ENCODE data around the gene DDX39A.
A peak's percentile ranks its signal among the peaks of the same experiment; 100 is the strongest.

DDX39A gene

GRCh38 chr19:14437578-14438140, 18.5 kb upstream of the DDX39A start:
- no peak for TF ChIP-seq CTCF (IDR thresholded peaks at IDR 0.05)
- Histone ChIP-seq H3K9me3 (no peaks in the 10 kb centered on the region), H3K4me1 (ENCODE audit: control insufficient read depth in 1 of 2, insufficient read depth in 1 of 2, low read depth in 1 of 2, low read length in 1 of 2) (peaks cover 72 to 83% of the 10 kb centered on the region in 2 experiments), H3K27me3 (no peaks in the 10 kb centered on the region), H3K36me3 (peaks cover 14% of the 10 kb centered on the region), H3K27ac (peak overlapping the region; percentile 87), H3K4me3 (ENCODE audit: low read depth in 1 of 2, low read length in 1 of 2) (no peak overlapping the region)

- H3K27ac ChIP-seq: peak overlapping the region; percentile 58
- peaks cover 72 to 78% of the 10 kb centered on the region in 2 experiments for H3K4me1 ChIP-seq (ENCODE audit: control insufficient read depth in 1 of 2, insufficient read depth in 1 of 2, low read depth in 1 of 2, low read length in 1 of 2)
- no peak for TF ChIP-seq CTCF (IDR thresholded peaks at IDR 0.05)
Measured at GRCh38 chr19:14435320-14436050, 16.3 kb upstream of the DDX39A start.

GRCh38 chr19:14434543-14435319, 15.6 kb upstream of the DDX39A start:
- Histone ChIP-seq H3K9me3 (no peaks in the 10 kb centered on the region), H3K4me1 (ENCODE audit: control insufficient read depth in 1 of 2, insufficient read depth in 1 of 2, low read depth in 1 of 2, low read length in 1 of 2) (peaks cover 65 to 72% of the 10 kb centered on the region in 2 experiments), H3K4me3 (ENCODE audit: low read depth in 1 of 2, low read length in 1 of 2) (peak overlapping the region; percentile 71 to 77), H3K27ac (peak overlapping the region; percentile 58), H3K27me3 (peaks cover 9% of the 10 kb centered on the region), H3K36me3 (no peaks in the 10 kb centered on the region)
- no peak for TF ChIP-seq CTCF (IDR thresholded peaks at IDR 0.05)

More at GRCh38 chr19:14435320-14436050, 16.3 kb upstream of the DDX39A start:
- Histone ChIP-seq H3K27me3 (peaks cover 9% of the 10 kb centered on the region), H3K4me3 (ENCODE audit: low read depth in 1 of 2, low read length in 1 of 2) (peak overlapping the region in 1 of 2 experiments; percentile 77), H3K36me3 (no peaks in the 10 kb centered on the region), H3K9me3 (no peaks in the 10 kb centered on the region)

- H3K27ac ChIP-seq: peak overlapping the region; percentile 58
Measured at GRCh38 chr19:14433554-14434501, 14.7 kb upstream of the DDX39A start.

More at GRCh38 chr19:14433554-14434501, 14.7 kb upstream of the DDX39A start:
- peak overlapping the region; percentile 71 to 77 for H3K4me3 ChIP-seq (ENCODE audit: low read depth in 1 of 2, low read length in 1 of 2)
- H3K27me3 ChIP-seq: peaks cover 12% of the 10 kb centered on the region
- no peaks in the 10 kb centered on the region for H3K36me3 ChIP-seq
- no peak for TF ChIP-seq CTCF (IDR thresholded peaks at IDR 0.05)
- peaks cover 56 to 63% of the 10 kb centered on the region in 2 experiments for H3K4me1 ChIP-seq (ENCODE audit: control insufficient read depth in 1 of 2, insufficient read depth in 1 of 2, low read depth in 1 of 2, low read length in 1 of 2)
- H3K9me3 ChIP-seq: no peaks in the 10 kb centered on the region
